HepG2 (cell line): Measurements from ENCODE around the gene RNPEPL1. TPM values are rescaled to one million over a fixed set of nuclear protein-coding genes. Genes with fewer than 3 reads are reported as not detected.
A peak's percentile ranks its signal among the peaks of the same experiment; 100 is the strongest.

ENCODE experiments used
- ARHGAP35 ChIP-seq: sonication (generic); formaldehyde crosslinking; IDR thresholded peaks from 2 replicates; pipeline ENCODE4 v1.9.0; 2022; ENCODE audit warnings: mild to moderate bottlenecking, inconsistent platforms, moderate library complexity, missing genetic modification reagents, borderline replicate concordance
- ETV5 ChIP-seq: IDR thresholded peaks from 2 replicates; pipeline ENCODE4 v1.6.1; 2018; ENCODE audit warnings: missing biosample characterization, missing genetic modification reagents, inconsistent platforms, borderline replicate concordance
- FLYWCH1 ChIP-seq: sonication (generic); formaldehyde crosslinking; IDR thresholded peaks from 2 replicates; pipeline ENCODE4 v1.8.1; 2023; ENCODE audit warnings: mild to moderate bottlenecking, missing genetic modification reagents
- HOXA3 ChIP-seq: sonication (generic); formaldehyde crosslinking; IDR thresholded peaks from 2 replicates; pipeline ENCODE4 v1.5.0; 2020; ENCODE audit warnings: missing genetic modification reagents
- JUNB ChIP-seq: sonication (generic); formaldehyde crosslinking; IDR thresholded peaks from 2 replicates; pipeline ENCODE4 v1.8.0; 2022; ENCODE audit warnings: missing genetic modification reagents, mild to moderate bottlenecking, borderline replicate concordance
- KDM5B ChIP-seq: sonication (generic); formaldehyde crosslinking; IDR thresholded peaks from 2 replicates; pipeline ENCODE4 v1.4.0; 2020; ENCODE audit warnings: missing genetic modification reagents, mild to moderate bottlenecking, borderline replicate concordance
- MAZ ChIP-seq, 2 experiments: sonication (generic) in 1 of 2; formaldehyde crosslinking in 1 of 2; IDR thresholded peaks; 2 replicates each; pipeline versions ENCODE4 v1.5.0 to v1.6.1; 2012 to 2020; ENCODE audit warnings: low read depth in 2 of 2, mild to moderate bottlenecking in 2 of 2, borderline replicate concordance in 1 of 2, improper control_type of control experiment in 1 of 2, low read length in 1 of 2, missing genetic modification reagents in 1 of 2, moderate library complexity in 1 of 2
- MIER2 ChIP-seq: IDR thresholded peaks from 2 replicates; pipeline ENCODE4 v1.6.1; 2016; ENCODE audit warnings: missing biosample characterization, missing genetic modification reagents
- MYNN ChIP-seq: sonication (generic); formaldehyde crosslinking; IDR thresholded peaks from 2 replicates; pipeline ENCODE4 v1.4.0; 2020; ENCODE audit warnings: mild to moderate bottlenecking, low read depth, missing genetic modification reagents
- NFYC ChIP-seq: IDR thresholded peaks from 2 replicates; pipeline ENCODE4 v1.6.1; 2016; ENCODE audit warnings: missing genetic modification reagents, missing compliant biosample characterization
- RBM39 ChIP-seq: fragments of 200-400 bp; formaldehyde crosslinking; IDR thresholded peaks from one replicate; pipeline ENCODE4 v1.6.1; 2018; ENCODE audit warnings: antibody characterized with exemption, mild to moderate bottlenecking, low read depth, low read length; ENCODE audit not compliant: poor library complexity, severe bottlenecking
- SOX13 ChIP-seq, 3 experiments: fragments of 450-650 bp in 1 of 3; sonication (generic) in 1 of 3; formaldehyde crosslinking in 1 of 3; IDR thresholded peaks in 2 of 3; conservative IDR thresholded peaks in 1 of 3; 2 replicates each; pipeline versions ENCODE4 v1.5.0 to v1.6.1; 2016 to 2020; ENCODE audit warnings: antibody characterized with exemption in 1 of 3, mild to moderate bottlenecking in 1 of 3, missing compliant biosample characterization in 1 of 3, missing genetic modification reagents in 1 of 3, moderate library complexity in 1 of 3
- TOE1 ChIP-seq: sonication (generic); formaldehyde crosslinking; IDR thresholded peaks from 2 replicates; pipeline ENCODE4 v1.4.0; 2020; ENCODE audit warnings: mild to moderate bottlenecking, missing genetic modification reagents
- ZNF121 ChIP-seq: sonication (generic); formaldehyde crosslinking; IDR thresholded peaks from 2 replicates; pipeline ENCODE4 v1.5.0; 2020; ENCODE audit warnings: mild to moderate bottlenecking, missing genetic modification reagents
- polyA plus RNA-seq, 8 experiments: library from polyadenylated mRNA; depleted of rRNA in 3 of 8; stranded (reverse) in 7 of 8; unstranded in 1 of 8; fragments of >200 nt; fragmentation: Illumina TruSeq in 4 of 8; extraction: Trizol in 4 of 8; gene quantifications; 2 replicates each; pipeline versions ENCODE4 v1.2.1 to v1.2.3, GENCODE V29; 2011 to 2016; ENCODE audit warnings: low read depth in 4 of 8, missing spikeins in 1 of 8, mixed read lengths in 1 of 8; ENCODE audit not compliant: insufficient read depth in 1 of 8
- total RNA-seq, 5 experiments: library from RNA; depleted of rRNA; stranded (reverse); fragments of >200 nt; fragmentation: Illumina TruSeq; extraction: Trizol; gene quantifications; 2 replicates each; pipeline ENCODE4 v1.2.3, GENCODE V29; 2016; ENCODE audit warnings: low read depth in 1 of 5
- TF ChIP-seq, protein P1 (sequence below): sonication (generic); formaldehyde crosslinking; IDR thresholded peaks from 2 replicates; pipeline ENCODE4 v1.9.0; 2021; ENCODE audit warnings: missing genetic modification reagents, borderline replicate concordance
- TF ChIP-seq, protein P2 (sequence below): IDR thresholded peaks from 2 replicates; pipeline ENCODE4 v1.6.1; 2016; ENCODE audit warnings: missing genetic modification reagents, missing compliant biosample characterization
- TF ChIP-seq, protein P3 (sequence below): sonication (generic); formaldehyde crosslinking; IDR thresholded peaks from 2 replicates; pipeline ENCODE4 v1.9.0; 2021; ENCODE audit warnings: missing genetic modification reagents, mild to moderate bottlenecking, borderline replicate concordance
- TF ChIP-seq, protein P4 (sequence below): sonication (generic); formaldehyde crosslinking; IDR thresholded peaks from 2 replicates; pipeline ENCODE4 v1.5.1; 2020; ENCODE audit warnings: mild to moderate bottlenecking, moderate library complexity, missing genetic modification reagents
- TF ChIP-seq, protein P5 (sequence below): sonication (generic); formaldehyde crosslinking; IDR thresholded peaks from 2 replicates; pipeline ENCODE4 v1.5.1; 2020; ENCODE audit warnings: mild to moderate bottlenecking, missing genetic modification reagents, borderline replicate concordance

RNPEPL1 gene
- total and polyA plus RNA-seq, 2 of the 13 experiments (the other 11 are each of a cell fraction or from before 2014, with no cell fraction given): 13.0 to 18.0 TPM

DNA sequence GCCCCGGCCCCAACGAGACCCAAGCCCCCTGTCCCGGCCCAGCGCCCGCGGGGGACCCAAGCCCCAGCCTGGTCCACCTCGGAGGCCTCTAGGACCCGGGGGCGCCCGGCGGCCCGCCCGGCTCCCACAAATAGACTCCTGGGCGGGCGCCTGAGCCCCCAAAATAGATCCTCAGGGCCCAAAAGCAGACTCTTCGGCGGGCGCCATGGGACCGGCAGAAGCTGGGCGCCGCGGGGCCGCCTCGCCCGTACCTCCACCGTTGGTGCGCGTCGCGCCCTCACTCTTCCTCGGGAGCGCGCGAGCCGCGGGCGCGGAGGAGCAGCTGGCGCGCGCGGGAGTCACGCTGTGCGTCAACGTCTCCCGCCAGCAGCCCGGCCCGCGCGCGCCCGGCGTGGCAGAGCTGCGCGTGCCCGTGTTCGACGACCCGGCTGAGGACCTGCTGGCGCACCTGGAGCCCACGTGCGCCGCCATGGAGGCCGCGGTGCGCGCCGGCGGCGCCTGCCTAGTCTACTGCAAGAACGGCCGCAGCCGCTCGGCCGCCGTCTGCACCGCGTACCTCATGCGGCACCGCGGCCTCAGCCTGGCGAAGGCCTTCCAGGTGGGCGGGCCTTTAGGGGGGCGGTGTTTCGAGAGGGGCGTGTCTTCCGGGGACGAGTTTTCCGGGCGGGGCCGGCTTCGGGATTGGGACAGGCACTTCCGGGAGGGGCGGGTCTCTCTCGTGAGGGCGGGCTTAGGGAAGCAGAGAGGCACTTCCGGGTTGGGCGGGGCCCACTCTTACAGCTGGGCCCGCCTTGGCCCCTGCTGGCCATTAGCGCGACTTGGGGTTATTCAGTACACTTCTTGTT is 7.6 kb upstream of the RNPEPL1 start (continued):
- TF ChIP-seq, protein P1, sequence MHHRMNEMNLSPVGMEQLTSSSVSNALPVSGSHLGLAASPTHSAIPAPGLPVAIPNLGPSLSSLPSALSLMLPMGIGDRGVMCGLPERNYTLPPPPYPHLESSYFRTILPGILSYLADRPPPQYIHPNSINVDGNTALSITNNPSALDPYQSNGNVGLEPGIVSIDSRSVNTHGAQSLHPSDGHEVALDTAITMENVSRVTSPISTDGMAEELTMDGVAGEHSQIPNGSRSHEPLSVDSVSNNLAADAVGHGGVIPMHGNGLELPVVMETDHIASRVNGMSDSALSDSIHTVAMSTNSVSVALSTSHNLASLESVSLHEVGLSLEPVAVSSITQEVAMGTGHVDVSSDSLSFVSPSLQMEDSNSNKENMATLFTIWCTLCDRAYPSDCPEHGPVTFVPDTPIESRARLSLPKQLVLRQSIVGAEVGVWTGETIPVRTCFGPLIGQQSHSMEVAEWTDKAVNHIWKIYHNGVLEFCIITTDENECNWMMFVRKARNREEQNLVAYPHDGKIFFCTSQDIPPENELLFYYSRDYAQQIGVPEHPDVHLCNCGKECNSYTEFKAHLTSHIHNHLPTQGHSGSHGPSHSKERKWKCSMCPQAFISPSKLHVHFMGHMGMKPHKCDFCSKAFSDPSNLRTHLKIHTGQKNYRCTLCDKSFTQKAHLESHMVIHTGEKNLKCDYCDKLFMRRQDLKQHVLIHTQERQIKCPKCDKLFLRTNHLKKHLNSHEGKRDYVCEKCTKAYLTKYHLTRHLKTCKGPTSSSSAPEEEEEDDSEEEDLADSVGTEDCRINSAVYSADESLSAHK (CRISPR knock-in tag): no peak
- TF ChIP-seq SOX13 (IDR thresholded peaks at IDR 0.05): 0 out of 2 replicates have a peak, but pooled peaks have one; percentile 9
- TF ChIP-seq SOX13 (CRISPR knock-in tag; conservative IDR thresholded peaks at IDR 0.05 in 1 of 2, IDR thresholded peaks at IDR 0.05 in 1 of 2): 0 out of 4 replicates have a peak, but pooled peaks of 1 of the 2 experiments have one; percentile 2
- peak; percentile 94 for TF ChIP-seq MAZ (IDR thresholded peaks at IDR 0.05; ENCODE audit: borderline replicate concordance, low read depth, low read length)
- peak; percentile 93 for TF ChIP-seq MAZ (CRISPR knock-in tag; IDR thresholded peaks at IDR 0.05; ENCODE audit: low read depth)
- TF ChIP-seq HOXA3: peak; percentile 78
- peak; percentile 76 for TF ChIP-seq NFYC (CRISPR knock-in tag)
- TF ChIP-seq, protein P2, sequence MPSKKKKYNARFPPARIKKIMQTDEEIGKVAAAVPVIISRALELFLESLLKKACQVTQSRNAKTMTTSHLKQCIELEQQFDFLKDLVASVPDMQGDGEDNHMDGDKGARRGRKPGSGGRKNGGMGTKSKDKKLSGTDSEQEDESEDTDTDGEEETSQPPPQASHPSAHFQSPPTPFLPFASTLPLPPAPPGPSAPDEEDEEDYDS (CRISPR knock-in tag): peak; percentile 97
- TF ChIP-seq, protein P3, sequence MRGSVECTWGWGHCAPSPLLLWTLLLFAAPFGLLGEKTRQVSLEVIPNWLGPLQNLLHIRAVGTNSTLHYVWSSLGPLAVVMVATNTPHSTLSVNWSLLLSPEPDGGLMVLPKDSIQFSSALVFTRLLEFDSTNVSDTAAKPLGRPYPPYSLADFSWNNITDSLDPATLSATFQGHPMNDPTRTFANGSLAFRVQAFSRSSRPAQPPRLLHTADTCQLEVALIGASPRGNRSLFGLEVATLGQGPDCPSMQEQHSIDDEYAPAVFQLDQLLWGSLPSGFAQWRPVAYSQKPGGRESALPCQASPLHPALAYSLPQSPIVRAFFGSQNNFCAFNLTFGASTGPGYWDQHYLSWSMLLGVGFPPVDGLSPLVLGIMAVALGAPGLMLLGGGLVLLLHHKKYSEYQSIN (CRISPR knock-in tag): no peak
- no peak for TF ChIP-seq MYNN
- TF ChIP-seq RBM39: peak; percentile 11
- peak; percentile 62; the same call in 1 of the 2 replicates for TF ChIP-seq ETV5
- TF ChIP-seq ZNF121 (CRISPR knock-in tag): no peak
- peak; percentile 45; the same call in 1 of the 2 replicates for TF ChIP-seq KDM5B (CRISPR knock-in tag)
- TF ChIP-seq JUNB: no peak
- peak; percentile 64; the same call in 1 of the 2 replicates for TF ChIP-seq ARHGAP35 (CRISPR knock-in tag)
- TF ChIP-seq, protein P4, sequence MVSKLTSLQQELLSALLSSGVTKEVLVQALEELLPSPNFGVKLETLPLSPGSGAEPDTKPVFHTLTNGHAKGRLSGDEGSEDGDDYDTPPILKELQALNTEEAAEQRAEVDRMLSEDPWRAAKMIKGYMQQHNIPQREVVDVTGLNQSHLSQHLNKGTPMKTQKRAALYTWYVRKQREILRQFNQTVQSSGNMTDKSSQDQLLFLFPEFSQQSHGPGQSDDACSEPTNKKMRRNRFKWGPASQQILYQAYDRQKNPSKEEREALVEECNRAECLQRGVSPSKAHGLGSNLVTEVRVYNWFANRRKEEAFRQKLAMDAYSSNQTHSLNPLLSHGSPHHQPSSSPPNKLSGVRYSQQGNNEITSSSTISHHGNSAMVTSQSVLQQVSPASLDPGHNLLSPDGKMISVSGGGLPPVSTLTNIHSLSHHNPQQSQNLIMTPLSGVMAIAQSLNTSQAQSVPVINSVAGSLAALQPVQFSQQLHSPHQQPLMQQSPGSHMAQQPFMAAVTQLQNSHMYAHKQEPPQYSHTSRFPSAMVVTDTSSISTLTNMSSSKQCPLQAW (CRISPR knock-in tag): peak; percentile 68
- TF ChIP-seq FLYWCH1 (CRISPR knock-in tag): 0 out of 2 replicates have a peak, but pooled peaks have one; percentile 95
- TF ChIP-seq MIER2 (CRISPR knock-in tag): peak; percentile 12; the same call in 1 of the 2 replicates
- TF ChIP-seq, protein P5, sequence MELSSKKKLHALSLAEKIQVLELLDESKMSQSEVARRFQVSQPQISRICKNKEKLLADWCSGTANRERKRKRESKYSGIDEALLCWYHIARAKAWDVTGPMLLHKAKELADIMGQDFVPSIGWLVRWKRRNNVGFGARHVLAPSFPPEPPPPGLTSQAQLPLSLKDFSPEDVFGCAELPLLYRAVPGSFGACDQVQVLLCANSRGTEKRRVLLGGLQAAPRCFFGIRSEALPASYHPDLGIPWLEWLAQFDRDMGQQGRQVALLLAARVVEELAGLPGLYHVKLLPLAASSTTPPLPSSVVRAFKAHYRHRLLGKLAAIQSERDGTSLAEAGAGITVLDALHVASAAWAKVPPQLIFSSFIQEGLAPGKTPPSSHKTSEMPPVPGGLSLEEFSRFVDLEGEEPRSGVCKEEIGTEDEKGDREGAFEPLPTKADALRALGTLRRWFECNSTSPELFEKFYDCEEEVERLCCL (CRISPR knock-in tag): peak; percentile 86; the same call in 1 of the 2 replicates
- peak; percentile 93; the same call in 1 of the 2 replicates for TF ChIP-seq TOE1
